ENCODE data around the gene TFF2. TPM values are rescaled to one million over a fixed set of nuclear protein-coding genes. Genes with fewer than 3 reads are reported as not detected.

Gene TFF2
- total RNA-seq, 1 donor from 2014 or later, result not detected

DNA sequence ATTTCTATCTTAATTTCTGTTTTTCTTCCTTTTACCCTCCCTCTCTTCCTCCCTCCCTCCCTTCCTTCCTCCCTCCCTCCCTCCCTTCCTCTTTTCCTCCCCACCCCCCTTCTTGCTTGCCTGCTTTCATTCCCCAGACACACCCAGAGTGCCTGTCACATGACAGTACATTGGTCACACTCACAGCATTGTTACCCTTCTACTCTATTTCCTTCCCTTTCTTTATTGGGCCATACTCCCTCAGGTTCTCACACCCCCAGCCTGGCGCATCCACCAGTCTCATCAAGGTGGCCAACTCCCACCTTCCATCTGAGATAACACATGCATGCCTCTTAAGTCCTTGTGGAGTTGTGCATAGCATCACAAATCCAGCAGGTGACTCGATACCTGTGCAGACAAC lies 34.2 kb upstream of the TFF2 start:
- DNase-seq (ENCODE audit: low spot score), result no peak
- no peak overlapping the region for H3K4me3 Mint-ChIP-seq (ENCODE audit: unreplicated experiment)
- peaks cover 5% of the 10 kb centered on the region for H3K27me3 Mint-ChIP-seq (ENCODE audit: unreplicated experiment)
- TF ChIP-seq, protein P1, sequence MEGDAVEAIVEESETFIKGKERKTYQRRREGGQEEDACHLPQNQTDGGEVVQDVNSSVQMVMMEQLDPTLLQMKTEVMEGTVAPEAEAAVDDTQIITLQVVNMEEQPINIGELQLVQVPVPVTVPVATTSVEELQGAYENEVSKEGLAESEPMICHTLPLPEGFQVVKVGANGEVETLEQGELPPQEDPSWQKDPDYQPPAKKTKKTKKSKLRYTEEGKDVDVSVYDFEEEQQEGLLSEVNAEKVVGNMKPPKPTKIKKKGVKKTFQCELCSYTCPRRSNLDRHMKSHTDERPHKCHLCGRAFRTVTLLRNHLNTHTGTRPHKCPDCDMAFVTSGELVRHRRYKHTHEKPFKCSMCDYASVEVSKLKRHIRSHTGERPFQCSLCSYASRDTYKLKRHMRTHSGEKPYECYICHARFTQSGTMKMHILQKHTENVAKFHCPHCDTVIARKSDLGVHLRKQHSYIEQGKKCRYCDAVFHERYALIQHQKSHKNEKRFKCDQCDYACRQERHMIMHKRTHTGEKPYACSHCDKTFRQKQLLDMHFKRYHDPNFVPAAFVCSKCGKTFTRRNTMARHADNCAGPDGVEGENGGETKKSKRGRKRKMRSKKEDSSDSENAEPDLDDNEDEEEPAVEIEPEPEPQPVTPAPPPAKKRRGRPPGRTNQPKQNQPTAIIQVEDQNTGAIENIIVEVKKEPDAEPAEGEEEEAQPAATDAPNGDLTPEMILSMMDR (IDR thresholded peaks at IDR 0.05; ENCODE audit: unreplicated experiment), result no peak
- no peaks in the 10 kb centered on the region for H3K4me1 Mint-ChIP-seq (ENCODE audit: unreplicated experiment)
- no peak overlapping the region for H3K27ac Mint-ChIP-seq (ENCODE audit: unreplicated experiment)
- no peaks in the 10 kb centered on the region for H3K9me3 Mint-ChIP-seq (ENCODE audit: unreplicated experiment)
- H3K36me3 Mint-ChIP-seq (ENCODE audit: low read depth, unreplicated experiment), result peaks cover 7% of the 10 kb centered on the region

DNA sequence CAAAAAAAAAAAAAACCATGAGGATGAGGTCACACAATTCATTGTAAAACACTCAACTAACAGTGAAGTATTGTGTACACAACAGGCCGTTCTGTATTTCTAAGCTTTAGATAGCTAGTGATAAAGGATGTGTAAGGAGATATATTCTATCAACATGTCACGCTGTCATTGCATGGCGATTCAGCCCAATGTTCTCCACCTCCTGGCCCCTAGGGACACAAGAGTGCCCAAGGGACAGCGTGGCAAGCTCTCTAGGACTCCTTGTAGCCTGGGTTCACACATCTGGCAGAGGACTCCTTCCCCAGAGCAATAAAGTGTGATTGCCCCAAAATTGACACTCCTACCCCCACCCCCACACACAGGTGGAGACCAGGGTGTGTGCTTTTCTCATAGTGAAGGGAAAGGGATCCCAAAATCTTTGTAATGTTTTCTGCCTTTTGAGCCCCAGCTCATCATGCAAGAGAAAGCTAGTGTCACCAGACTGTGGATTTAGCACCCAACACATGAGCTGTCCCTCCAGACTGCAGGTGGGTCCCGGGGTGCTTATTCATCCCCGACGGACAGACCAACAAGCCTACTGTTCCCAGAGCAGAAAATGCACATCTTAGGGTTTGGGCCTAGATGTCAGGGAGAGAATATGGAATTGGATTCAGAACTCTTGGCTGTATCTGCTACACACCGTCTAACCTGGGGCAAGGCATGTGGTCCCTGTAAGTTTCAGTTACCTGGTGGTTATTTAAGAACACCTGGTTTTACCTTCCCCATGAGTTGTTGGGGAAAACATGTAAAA lies 33.6 kb upstream of the TFF2 start:
- Mint-ChIP-seq H3K4me3 (ENCODE audit: unreplicated experiment) (no peak overlapping the region), H3K36me3 (ENCODE audit: low read depth, unreplicated experiment) (peaks cover 7% of the 10 kb centered on the region), H3K27me3 (ENCODE audit: unreplicated experiment) (peaks cover 3% of the 10 kb centered on the region), H3K4me1 (ENCODE audit: unreplicated experiment) (no peaks in the 10 kb centered on the region), H3K27ac (ENCODE audit: unreplicated experiment) (no peak overlapping the region), H3K9me3 (ENCODE audit: unreplicated experiment) (no peaks in the 10 kb centered on the region)
- TF ChIP-seq, protein P1 (IDR thresholded peaks at IDR 0.05; ENCODE audit: unreplicated experiment), result no peak
- DNase-seq (ENCODE audit: low spot score), result no peak

DNA sequence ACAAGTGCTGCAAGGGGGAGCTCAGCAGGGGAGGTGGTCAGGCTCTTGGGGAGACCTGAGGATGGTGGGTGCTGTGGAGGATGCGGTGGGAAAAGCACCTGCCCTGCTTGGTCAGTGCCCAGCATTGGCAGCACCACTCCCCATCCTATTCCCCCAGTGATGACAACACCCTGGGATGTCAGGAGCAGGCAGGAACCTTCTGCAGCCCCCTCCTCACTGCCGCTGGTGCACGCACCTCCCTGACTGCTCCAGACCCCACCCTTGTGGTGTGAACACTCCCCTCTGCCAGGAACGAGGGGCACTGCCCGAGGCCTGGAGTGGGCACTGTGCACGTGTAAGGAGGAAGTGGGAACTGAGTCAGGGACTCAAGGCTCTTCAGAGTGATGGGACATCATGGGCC lies 32.5 kb upstream of the TFF2 start:
- TF ChIP-seq, protein P1 (IDR thresholded peaks at IDR 0.05; ENCODE audit: unreplicated experiment), result no peak
- Mint-ChIP-seq H3K4me1 (ENCODE audit: unreplicated experiment) (no peaks in the 10 kb centered on the region), H3K9me3 (ENCODE audit: unreplicated experiment) (no peaks in the 10 kb centered on the region), H3K27ac (ENCODE audit: unreplicated experiment) (no peak overlapping the region), H3K36me3 (ENCODE audit: low read depth, unreplicated experiment) (peaks cover 7% of the 10 kb centered on the region), H3K27me3 (ENCODE audit: unreplicated experiment) (peaks cover 2% of the 10 kb centered on the region), H3K4me3 (ENCODE audit: unreplicated experiment) (no peak overlapping the region)
- no peak for DNase-seq (ENCODE audit: low spot score)

DNA sequence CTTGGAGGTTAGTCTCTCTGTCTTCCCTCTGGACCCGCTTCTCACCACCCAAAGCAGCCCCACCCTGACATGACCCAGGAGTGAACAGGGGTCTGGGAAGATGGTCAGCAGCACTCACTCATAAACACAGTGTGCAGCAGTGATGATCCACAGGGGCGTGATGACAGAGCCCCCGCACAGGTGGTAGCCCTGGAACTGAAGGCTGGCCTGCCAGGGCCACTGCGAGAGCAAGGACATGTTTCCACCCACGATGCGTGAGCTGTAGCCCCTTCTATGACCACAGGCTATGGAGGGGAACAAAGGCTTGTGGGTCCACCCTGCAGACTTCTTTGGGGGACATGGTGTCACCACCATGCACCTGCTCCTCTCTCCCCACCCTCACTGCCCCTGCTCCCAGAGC lies 32.1 kb upstream of the TFF2 start:
- H3K9me3 Mint-ChIP-seq (ENCODE audit: unreplicated experiment), result no peaks in the 10 kb centered on the region
- H3K4me3 Mint-ChIP-seq (ENCODE audit: unreplicated experiment), result no peak overlapping the region
- TF ChIP-seq, protein P1 (IDR thresholded peaks at IDR 0.05; ENCODE audit: unreplicated experiment), result no peak
- H3K27me3 Mint-ChIP-seq (ENCODE audit: unreplicated experiment), result peaks cover 2% of the 10 kb centered on the region
- no peaks in the 10 kb centered on the region for H3K4me1 Mint-ChIP-seq (ENCODE audit: unreplicated experiment)
- DNase-seq (ENCODE audit: low spot score), result no peak
- no peak overlapping the region for H3K27ac Mint-ChIP-seq (ENCODE audit: unreplicated experiment)
- H3K36me3 Mint-ChIP-seq (ENCODE audit: low read depth, unreplicated experiment), result peaks cover 7% of the 10 kb centered on the region

DNA sequence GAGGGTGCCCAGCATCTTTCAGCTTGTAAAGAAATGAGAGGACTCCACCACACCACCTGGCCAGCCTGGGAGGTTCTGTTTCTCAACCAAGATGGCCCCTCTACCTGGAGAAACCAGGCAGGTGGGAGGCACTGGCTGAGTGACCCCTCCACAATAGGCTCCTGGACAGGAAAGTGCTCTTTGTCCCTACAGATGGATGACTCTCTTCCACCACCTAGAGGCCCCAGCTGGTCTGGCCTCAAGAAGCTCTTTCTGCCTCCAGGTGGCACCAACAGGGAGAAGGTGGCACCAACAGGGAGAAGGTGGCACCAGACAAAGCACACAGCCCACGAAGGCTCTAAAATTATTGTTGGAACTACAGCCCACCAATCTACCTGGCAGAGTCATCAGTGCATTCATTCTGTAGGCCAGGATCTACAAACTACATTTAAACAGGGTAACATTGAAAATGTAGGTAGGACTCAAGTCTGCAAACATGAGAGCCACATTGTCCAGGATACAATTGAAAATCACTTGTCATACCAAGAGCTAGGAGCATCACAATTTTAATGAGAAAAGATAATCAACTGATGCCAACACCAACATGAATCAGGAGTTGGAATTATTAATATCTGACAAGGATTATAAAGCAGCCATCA lies 30.7 kb upstream of the TFF2 start:
- no peak overlapping the region for H3K27ac Mint-ChIP-seq (ENCODE audit: unreplicated experiment)
- H3K27me3 Mint-ChIP-seq (ENCODE audit: unreplicated experiment), result peaks cover 6% of the 10 kb centered on the region
- peaks cover 3% of the 10 kb centered on the region for H3K36me3 Mint-ChIP-seq (ENCODE audit: low read depth, unreplicated experiment)
- H3K4me1 Mint-ChIP-seq (ENCODE audit: unreplicated experiment), result no peaks in the 10 kb centered on the region
- peak; percentile 17 for DNase-seq (ENCODE audit: low spot score)
- TF ChIP-seq, protein P1 (IDR thresholded peaks at IDR 0.05; ENCODE audit: unreplicated experiment), result peak; percentile 30
- no peak overlapping the region for H3K4me3 Mint-ChIP-seq (ENCODE audit: unreplicated experiment)
- no peaks in the 10 kb centered on the region for H3K9me3 Mint-ChIP-seq (ENCODE audit: unreplicated experiment)
